RWPE1 (cell line): ENCODE results near the gene CASZ1.

ENCODE experiments used
- CTCF ChIA-PET: fragments of 350-600 bp; sonication (Branson Sonifier 250); formaldehyde crosslinking; extraction: SDS; loops from one replicate; lab custom pipeline; 2021; lab: Yijun Ruan, JAX
- POLR2A ChIA-PET: fragments of 400-600 bp; formaldehyde crosslinking; extraction: SDS; loops from one replicate; lab custom pipeline; 2020; ENCODE audit warnings: antibody characterized with exemption; ENCODE audit not compliant: low non-redundant PET; lab: Yijun Ruan, JAX
- DNase-seq: peaks from one replicate; pipeline ENCODE4 v3.0.0; 2012; ENCODE audit warnings: low spot score
- H3K27ac ChIP-seq: fragments of 450-650 bp; 2 replicates; pipeline ENCODE4 v1.5.1; 2017
- TF ChIP-seq, protein P1 (sequence below): fragments of 450-650 bp; conservative IDR thresholded peaks from 2 replicates; pipeline ENCODE4 v1.5.1; 2017; ENCODE audit warnings: low read depth, mild to moderate bottlenecking

Gene CASZ1

GRCh38 chr1:10760566-10761502 is 35.6 kb downstream of the CASZ1 start:
- ChIA-PET POLR2A (no interaction called here), CTCF (interaction anchor here (0.6 to 0.7 kb wide), 2 partner anchors 124 to 398 kb away, joined by 3 to 4 read pairs; no protein-coding TSS in a partner anchor)
- H3K27ac ChIP-seq, result no peak overlapping the region
- no peak for DNase-seq
- TF ChIP-seq, protein P1, sequence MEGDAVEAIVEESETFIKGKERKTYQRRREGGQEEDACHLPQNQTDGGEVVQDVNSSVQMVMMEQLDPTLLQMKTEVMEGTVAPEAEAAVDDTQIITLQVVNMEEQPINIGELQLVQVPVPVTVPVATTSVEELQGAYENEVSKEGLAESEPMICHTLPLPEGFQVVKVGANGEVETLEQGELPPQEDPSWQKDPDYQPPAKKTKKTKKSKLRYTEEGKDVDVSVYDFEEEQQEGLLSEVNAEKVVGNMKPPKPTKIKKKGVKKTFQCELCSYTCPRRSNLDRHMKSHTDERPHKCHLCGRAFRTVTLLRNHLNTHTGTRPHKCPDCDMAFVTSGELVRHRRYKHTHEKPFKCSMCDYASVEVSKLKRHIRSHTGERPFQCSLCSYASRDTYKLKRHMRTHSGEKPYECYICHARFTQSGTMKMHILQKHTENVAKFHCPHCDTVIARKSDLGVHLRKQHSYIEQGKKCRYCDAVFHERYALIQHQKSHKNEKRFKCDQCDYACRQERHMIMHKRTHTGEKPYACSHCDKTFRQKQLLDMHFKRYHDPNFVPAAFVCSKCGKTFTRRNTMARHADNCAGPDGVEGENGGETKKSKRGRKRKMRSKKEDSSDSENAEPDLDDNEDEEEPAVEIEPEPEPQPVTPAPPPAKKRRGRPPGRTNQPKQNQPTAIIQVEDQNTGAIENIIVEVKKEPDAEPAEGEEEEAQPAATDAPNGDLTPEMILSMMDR, result no peak

DNA sequence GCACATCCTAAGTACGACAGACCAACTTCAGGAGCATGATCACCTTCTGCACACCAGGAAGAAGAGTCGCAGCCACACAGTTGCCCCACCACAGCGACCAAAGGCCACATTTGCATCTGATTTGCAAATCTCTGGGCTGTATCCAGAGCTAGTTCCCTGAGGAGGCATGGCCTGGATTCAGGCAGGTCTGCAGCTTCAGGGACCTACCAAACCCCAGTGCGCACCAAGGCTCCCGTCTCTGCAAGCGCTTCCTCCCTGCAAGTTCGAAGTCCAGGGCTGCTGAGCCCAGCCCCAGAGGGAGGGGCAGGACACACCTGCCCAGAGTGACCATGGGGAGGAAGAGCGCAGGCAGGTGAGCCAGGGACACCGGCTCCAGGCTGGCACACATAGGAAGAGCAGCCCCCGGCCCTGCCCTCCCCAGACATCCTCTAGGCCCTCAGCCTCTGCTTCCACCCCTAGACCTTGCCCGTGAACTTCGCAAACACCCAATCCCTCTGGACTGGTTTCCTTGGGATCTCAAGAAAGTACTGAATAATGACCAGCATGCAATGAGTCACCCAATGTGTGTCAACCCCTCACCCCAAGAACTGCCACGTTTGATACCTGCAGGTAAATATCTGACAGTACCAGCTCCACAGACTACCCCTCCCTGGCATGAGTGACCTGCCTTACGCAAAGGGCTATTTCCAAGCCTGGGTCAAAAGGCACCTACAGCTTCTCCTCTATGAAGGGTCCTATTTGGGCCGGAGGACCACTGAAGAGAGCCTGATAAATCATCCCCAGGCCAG is 36.8 kb downstream of the CASZ1 start:
- no peak for DNase-seq
- ChIA-PET CTCF (interaction anchor here (0.7 kb wide), 1 partner anchor 399 kb away, joined by 3 read pairs; no protein-coding TSS in a partner anchor), POLR2A (no interaction called here)
- H3K27ac ChIP-seq, result no peak overlapping the region
- TF ChIP-seq, protein P1, result no peak

- ChIA-PET POLR2A (no interaction called here), CTCF (no interaction called here)
- peak overlapping the region; percentile 81 for H3K27ac ChIP-seq
Measured at GRCh38 chr1:10756842-10757241, 39.6 kb downstream of the CASZ1 start.

GRCh38 chr1:10755970-10756521 is 40.4 kb downstream of the CASZ1 start:
- peak; percentile 54 for DNase-seq
- TF ChIP-seq, protein P1, result no peak
- peak overlapping the region; percentile 81 for H3K27ac ChIP-seq
- CTCF ChIA-PET, result no interaction called here
- POLR2A ChIA-PET, result no interaction called here

More at GRCh38 chr1:10756842-10757241, 39.6 kb downstream of the CASZ1 start:
- TF ChIP-seq, protein P1, result no peak
- no peak for DNase-seq

DNA sequence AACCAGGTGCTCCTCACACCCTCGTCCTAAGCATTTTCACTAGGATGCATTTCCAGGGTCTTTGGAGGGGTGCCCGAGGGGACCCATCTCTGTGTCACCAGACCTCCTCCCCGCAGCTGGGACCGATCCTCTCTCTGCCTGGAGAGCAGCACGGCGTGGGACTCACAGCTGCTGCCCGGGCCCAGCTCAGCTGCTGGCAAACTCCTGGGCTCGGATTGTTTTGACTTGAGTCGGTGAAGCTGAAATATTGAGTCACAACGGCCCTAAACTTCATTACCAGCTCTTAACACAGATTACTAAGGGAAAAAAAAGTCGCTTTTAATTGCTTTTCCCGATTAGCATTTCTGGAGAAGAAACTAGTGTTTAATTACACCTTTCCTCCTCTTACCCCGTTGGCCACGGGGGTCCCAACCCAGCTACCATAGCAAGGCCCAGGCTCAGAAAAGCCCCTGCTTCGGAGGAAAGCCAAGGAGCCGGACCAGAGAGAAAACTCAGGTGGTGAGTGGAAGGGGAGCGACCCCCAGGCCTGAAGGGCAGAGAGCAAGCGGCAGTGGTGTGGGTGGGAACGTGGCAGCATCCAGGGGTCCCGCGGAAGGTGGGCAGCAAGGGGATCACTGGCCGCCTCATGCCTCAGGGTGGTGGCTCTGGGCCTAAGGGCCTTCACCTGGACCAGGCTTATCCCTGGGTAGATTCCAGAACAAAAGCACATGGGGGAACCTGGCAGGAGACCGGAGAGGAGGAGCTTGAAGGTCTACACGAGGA is 41.7 kb downstream of the CASZ1 start:
- no peak for DNase-seq
- POLR2A ChIA-PET, result no interaction called here
- H3K27ac ChIP-seq, result no peak overlapping the region; the same call in 1 of the 2 replicates
- CTCF ChIA-PET, result interaction anchor here (0.9 kb wide), 1 partner anchor 187 kb away, joined by 3 read pairs; no protein-coding TSS in a partner anchor
- TF ChIP-seq, protein P1, result no peak
